HEK293T (cell line): ENCODE measurements around the gene BMP7.
"Not testable (repeated sequence)": the region's sequence is repeated elsewhere in the genome, so short reads cannot be mapped to it uniquely, and the experiment has no call there.

Experiments used
- HDGF ChIP-seq: fragments of 450-650 bp; IDR thresholded peaks from 2 replicates; pipeline ENCODE4 v1.6.1; 2017; ENCODE audit warnings: antibody characterized with exemption, borderline replicate concordance
- L3MBTL2 ChIP-seq: fragments of 450-650 bp; conservative IDR thresholded peaks from 2 replicates; pipeline ENCODE4 v1.6.1; 2016; ENCODE audit warnings: mild to moderate bottlenecking
- TARDBP ChIP-seq: fragments of 450-650 bp; IDR thresholded peaks from 2 replicates; pipeline ENCODE4 v1.6.1; 2016
- ZNF384 ChIP-seq: fragments of 450-650 bp; IDR thresholded peaks from 2 replicates; pipeline ENCODE4 v1.6.1; 2016

DNA sequence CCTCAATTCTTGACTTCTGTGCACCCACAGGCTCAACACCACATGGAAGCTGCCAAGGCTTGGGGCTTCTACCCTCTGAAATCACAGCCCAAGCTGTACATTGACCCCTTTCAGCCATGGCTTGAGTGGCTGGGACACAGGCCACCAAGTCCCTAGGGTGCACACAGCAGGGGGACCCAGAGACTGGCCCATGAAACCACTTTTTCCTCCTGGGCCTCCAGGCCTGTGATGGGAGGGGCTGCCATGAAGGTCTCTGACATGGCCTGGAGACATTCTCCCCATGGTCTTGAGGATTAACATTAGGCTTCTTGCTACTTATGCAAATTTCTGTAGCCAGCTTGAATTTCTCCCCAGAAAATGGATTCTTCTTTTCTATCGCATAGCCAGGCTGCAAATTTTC is 26.7 kb downstream of the BMP7 start:
- TF ChIP-seq ZNF384, TARDBP, L3MBTL2, HDGF: not testable (repeated sequence)
